GM23338 (cell line): ENCODE results near the gene BACH1. TPM values are rescaled to one million over a fixed set of nuclear protein-coding genes. Genes with fewer than 3 reads are reported as not detected.

ENCODE experiments used
- ATAC-seq: fragments of 200-7000 bp; cut with Tn5 transposase; 3 replicates; pipeline ENCODE4 v1.9.1; 2020
- DNase-seq: peaks from one replicate; pipeline ENCODE4 v3.0.0-alpha.2; 2015; ENCODE audit warnings: low spot score
- H2AFZ ChIP-seq: fragments of 200-600 bp; sonication (generic); 2 replicates; pipeline ENCODE4 v1.8.0; 2016; ENCODE audit warnings: antibody characterized with exemption, mild to moderate bottlenecking, moderate library complexity
- H3F3A ChIP-seq: fragments of 200-600 bp; sonication (generic); replicated peaks from 2 replicates; pipeline ENCODE4 v1.8.0; 2017; ENCODE audit warnings: antibody characterized with exemption, mixed run types, low read depth
- H3K27ac ChIP-seq: fragments of 200-600 bp; sonication (generic); 2 replicates; pipeline ENCODE4 v1.6.1; 2016; ENCODE audit warnings: low read depth
- H3K27me3 ChIP-seq: fragments of 200-600 bp; sonication (generic); 2 replicates; pipeline ENCODE4 v1.8.0; 2016; ENCODE audit warnings: mild to moderate bottlenecking, mixed run types, moderate library complexity; ENCODE audit not compliant: insufficient read depth
- H3K36me3 ChIP-seq: fragments of 200-600 bp; sonication (generic); 2 replicates; pipeline ENCODE4 v1.8.0; 2016; ENCODE audit warnings: mild to moderate bottlenecking; ENCODE audit not compliant: insufficient read depth
- H3K4me1 ChIP-seq: fragments of 200-600 bp; sonication (generic); 2 replicates; pipeline ENCODE4 v1.8.0; 2016; ENCODE audit warnings: mild to moderate bottlenecking, moderate library complexity; ENCODE audit not compliant: insufficient read depth
- H3K4me2 ChIP-seq: fragments of 200-600 bp; sonication (generic); 2 replicates; pipeline ENCODE4 v1.7.1; 2017; ENCODE audit warnings: mixed run types
- H3K4me3 ChIP-seq: fragments of 200-600 bp; sonication (generic); 2 replicates; pipeline ENCODE4 v1.6.1; 2016; ENCODE audit warnings: mixed run types
- H3K79me2 ChIP-seq: fragments of 200-600 bp; sonication (generic); replicated peaks from 2 replicates; pipeline ENCODE4 v1.8.0; 2017; ENCODE audit warnings: mild to moderate bottlenecking; ENCODE audit not compliant: insufficient read depth
- H3K9me2 ChIP-seq: fragments of 200-600 bp; sonication (generic); 2 replicates; pipeline ENCODE4 v1.8.0; 2017; ENCODE audit not compliant: insufficient read depth
- H4K20me1 ChIP-seq: fragments of 200-600 bp; sonication (generic); replicated peaks from 2 replicates; pipeline ENCODE4 v1.8.0; 2017; ENCODE audit warnings: mild to moderate bottlenecking; ENCODE audit not compliant: insufficient read depth
- H3K27ac Mint-ChIP-seq: 2 replicates; pipeline ENCODE4 v1.8.0; 2020; ENCODE audit warnings: inconsistent platforms, mild to moderate bottlenecking, moderate library complexity, mixed read lengths
- H3K27me3 Mint-ChIP-seq: 3 replicates; pipeline ENCODE4 v1.8.0; 2022; ENCODE audit warnings: low read depth, mild to moderate bottlenecking, moderate library complexity, mixed read lengths, inconsistent platforms; ENCODE audit not compliant: insufficient read depth, poor library complexity
- H3K36me3 Mint-ChIP-seq: 3 replicates; pipeline ENCODE4 v1.8.0; 2021; ENCODE audit warnings: low read depth, mild to moderate bottlenecking, inconsistent platforms, moderate library complexity, mixed read lengths
- H3K4me1 Mint-ChIP-seq: 3 replicates; pipeline ENCODE4 v1.8.0; 2020; ENCODE audit warnings: mild to moderate bottlenecking, inconsistent platforms, mixed read lengths
- H3K4me3 Mint-ChIP-seq: 3 replicates; pipeline ENCODE4 v1.8.0; 2021; ENCODE audit warnings: moderate library complexity, mild to moderate bottlenecking, inconsistent platforms, mixed read lengths
- H3K9me3 Mint-ChIP-seq: 3 replicates; pipeline ENCODE4 v1.8.0; 2020; ENCODE audit warnings: moderate library complexity, mild to moderate bottlenecking, inconsistent platforms, mixed read lengths
- CREB1 ChIP-seq: fragments of 250-450 bp; sonication (Bioruptor Pico); IDR thresholded peaks from 2 replicates; pipeline ENCODE4 v1.5.0; 2020; ENCODE audit warnings: low read depth, mild to moderate bottlenecking, moderate library complexity
- EZH2 ChIP-seq: fragments of 200-600 bp; sonication (generic); IDR thresholded peaks from one replicate; pipeline ENCODE4 v1.8.0; 2017; ENCODE audit warnings: antibody characterized with exemption, mild to moderate bottlenecking, low read depth; ENCODE audit not compliant: unreplicated experiment
- EZH2phosphoT487 ChIP-seq: fragments of 200-600 bp; sonication (generic); IDR thresholded peaks from one replicate; pipeline ENCODE4 v1.8.1; 2018; ENCODE audit warnings: antibody characterized with exemption; ENCODE audit not compliant: unreplicated experiment
- JUNB ChIP-seq: IDR thresholded peaks from one replicate; pipeline ENCODE4 v1.6.1; 2016; ENCODE audit warnings: antibody characterized with exemption; ENCODE audit not compliant: unreplicated experiment
- NANOG ChIP-seq: IDR thresholded peaks from 2 replicates; pipeline ENCODE4 v1.6.1; 2016; ENCODE audit warnings: antibody characterized with exemption, borderline replicate concordance
- POLR2AphosphoS5 ChIP-seq: IDR thresholded peaks from 2 replicates; pipeline ENCODE4 v1.6.1; 2016; ENCODE audit warnings: antibody characterized with exemption, low read depth
- STAT1 ChIP-seq: IDR thresholded peaks from one replicate; pipeline ENCODE4 v1.6.1; 2016; ENCODE audit warnings: antibody characterized with exemption; ENCODE audit not compliant: unreplicated experiment
- ZNF114 ChIP-seq: fragments of 250-450 bp; sonication (Bioruptor Pico); IDR thresholded peaks from 2 replicates; pipeline ENCODE4 v1.5.0; 2020; ENCODE audit warnings: mild to moderate bottlenecking, moderate library complexity
- ZNF331 ChIP-seq: fragments of 250-450 bp; sonication (Bioruptor Pico); IDR thresholded peaks from 2 replicates; pipeline ENCODE4 v1.5.0; 2020; ENCODE audit warnings: low read depth, mild to moderate bottlenecking, moderate library complexity
- polyA plus RNA-seq: library from polyadenylated mRNA; unstranded; fragments of >200 nt; fragmentation: Nextera tagmentation; extraction: Ambion mirVana; gene quantifications from 2 replicates; pipeline ENCODE4 v1.2.1, GENCODE V29; 2016
- total RNA-seq: library from RNA; depleted of rRNA; stranded (reverse); fragments of >200 nt; shearing (Covaris generic); gene quantifications from 2 replicates; pipeline ENCODE4 v1.2.3, GENCODE V29; 2014
- TF ChIP-seq, protein P1 (sequence below): IDR thresholded peaks from 2 replicates; pipeline ENCODE4 v1.6.1; 2016; ENCODE audit warnings: antibody characterized with exemption
- TF ChIP-seq, protein P2 (sequence below): IDR thresholded peaks from one replicate; pipeline ENCODE4 v1.6.1; 2018; ENCODE audit warnings: antibody characterized with exemption; ENCODE audit not compliant: unreplicated experiment
- TF ChIP-seq, protein P3 (sequence below), 2 experiments: fragments of 200-600 bp in 1 of 2; sonication (generic) in 1 of 2; conservative IDR thresholded peaks; 2 replicates each; pipeline versions ENCODE4 v1.5.1 to v1.6.1; 2016 to 2017; ENCODE audit warnings: antibody characterized with exemption in 2 of 2, low read depth in 2 of 2, mild to moderate bottlenecking in 2 of 2, moderate library complexity in 1 of 2
- TF ChIP-seq, protein P4 (sequence below): fragments of 250-450 bp; sonication (Bioruptor Pico); IDR thresholded peaks from 2 replicates; pipeline ENCODE4 v1.5.0; 2020; ENCODE audit warnings: mild to moderate bottlenecking, moderate library complexity

BACH1 gene
- total and polyA plus RNA-seq, 2 experiments from 2014 or later, result 18.9 to 41.2 TPM

DNA sequence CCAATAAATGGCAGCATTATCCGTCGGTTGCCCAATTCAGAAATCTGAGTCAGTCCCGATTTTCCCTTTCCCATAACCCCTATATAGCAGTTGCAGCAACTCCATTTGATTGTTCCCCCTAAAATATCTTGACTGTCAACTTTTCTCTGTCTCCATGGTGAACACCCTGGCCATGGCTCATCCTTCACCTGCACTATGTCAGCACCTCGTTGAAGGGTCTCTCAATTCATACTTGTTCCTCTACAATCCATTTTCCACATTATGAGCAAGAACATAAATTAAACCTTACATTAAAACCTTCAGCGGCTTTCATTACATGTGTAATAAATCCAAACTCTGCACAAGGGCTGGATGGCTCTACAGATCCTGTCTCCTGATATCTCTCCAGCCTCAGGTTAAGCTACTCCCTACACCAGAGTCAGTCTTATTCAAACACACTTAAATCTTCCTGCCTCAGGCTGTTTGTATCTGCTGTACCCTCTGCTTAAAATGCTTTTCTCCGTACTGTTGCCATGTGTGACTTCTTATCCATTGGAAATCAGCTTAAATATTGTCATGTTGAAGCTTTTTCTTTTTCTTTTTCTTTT, 87.3 kb downstream of the BACH1 start:
- no peaks in the 10 kb centered on the region for H3K27me3 Mint-ChIP-seq
- no peak overlapping the region for H3K4me2 ChIP-seq
- ATAC-seq, result no peak
- H3K36me3 ChIP-seq, result no peaks in the 10 kb centered on the region
- H3K27ac Mint-ChIP-seq, result no peak overlapping the region
- no peaks in the 10 kb centered on the region for H3F3A ChIP-seq
- TF ChIP-seq EZH2, result no peak
- TF ChIP-seq, protein P1, sequence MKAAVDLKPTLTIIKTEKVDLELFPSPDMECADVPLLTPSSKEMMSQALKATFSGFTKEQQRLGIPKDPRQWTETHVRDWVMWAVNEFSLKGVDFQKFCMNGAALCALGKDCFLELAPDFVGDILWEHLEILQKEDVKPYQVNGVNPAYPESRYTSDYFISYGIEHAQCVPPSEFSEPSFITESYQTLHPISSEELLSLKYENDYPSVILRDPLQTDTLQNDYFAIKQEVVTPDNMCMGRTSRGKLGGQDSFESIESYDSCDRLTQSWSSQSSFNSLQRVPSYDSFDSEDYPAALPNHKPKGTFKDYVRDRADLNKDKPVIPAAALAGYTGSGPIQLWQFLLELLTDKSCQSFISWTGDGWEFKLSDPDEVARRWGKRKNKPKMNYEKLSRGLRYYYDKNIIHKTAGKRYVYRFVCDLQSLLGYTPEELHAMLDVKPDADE, result no peak
- TF ChIP-seq POLR2AphosphoS5, result no peak
- no peak for TF ChIP-seq CREB1 (CRISPR knock-in tag)
- TF ChIP-seq JUNB, result no peak
- TF ChIP-seq ZNF331 (CRISPR knock-in tag), result no peak
- no peak for TF ChIP-seq EZH2phosphoT487
- no peak for TF ChIP-seq STAT1
- TF ChIP-seq, protein P2, sequence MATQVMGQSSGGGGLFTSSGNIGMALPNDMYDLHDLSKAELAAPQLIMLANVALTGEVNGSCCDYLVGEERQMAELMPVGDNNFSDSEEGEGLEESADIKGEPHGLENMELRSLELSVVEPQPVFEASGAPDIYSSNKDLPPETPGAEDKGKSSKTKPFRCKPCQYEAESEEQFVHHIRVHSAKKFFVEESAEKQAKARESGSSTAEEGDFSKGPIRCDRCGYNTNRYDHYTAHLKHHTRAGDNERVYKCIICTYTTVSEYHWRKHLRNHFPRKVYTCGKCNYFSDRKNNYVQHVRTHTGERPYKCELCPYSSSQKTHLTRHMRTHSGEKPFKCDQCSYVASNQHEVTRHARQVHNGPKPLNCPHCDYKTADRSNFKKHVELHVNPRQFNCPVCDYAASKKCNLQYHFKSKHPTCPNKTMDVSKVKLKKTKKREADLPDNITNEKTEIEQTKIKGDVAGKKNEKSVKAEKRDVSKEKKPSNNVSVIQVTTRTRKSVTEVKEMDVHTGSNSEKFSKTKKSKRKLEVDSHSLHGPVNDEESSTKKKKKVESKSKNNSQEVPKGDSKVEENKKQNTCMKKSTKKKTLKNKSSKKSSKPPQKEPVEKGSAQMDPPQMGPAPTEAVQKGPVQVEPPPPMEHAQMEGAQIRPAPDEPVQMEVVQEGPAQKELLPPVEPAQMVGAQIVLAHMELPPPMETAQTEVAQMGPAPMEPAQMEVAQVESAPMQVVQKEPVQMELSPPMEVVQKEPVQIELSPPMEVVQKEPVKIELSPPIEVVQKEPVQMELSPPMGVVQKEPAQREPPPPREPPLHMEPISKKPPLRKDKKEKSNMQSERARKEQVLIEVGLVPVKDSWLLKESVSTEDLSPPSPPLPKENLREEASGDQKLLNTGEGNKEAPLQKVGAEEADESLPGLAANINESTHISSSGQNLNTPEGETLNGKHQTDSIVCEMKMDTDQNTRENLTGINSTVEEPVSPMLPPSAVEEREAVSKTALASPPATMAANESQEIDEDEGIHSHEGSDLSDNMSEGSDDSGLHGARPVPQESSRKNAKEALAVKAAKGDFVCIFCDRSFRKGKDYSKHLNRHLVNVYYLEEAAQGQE, result no peak
- TF ChIP-seq, protein P3, sequence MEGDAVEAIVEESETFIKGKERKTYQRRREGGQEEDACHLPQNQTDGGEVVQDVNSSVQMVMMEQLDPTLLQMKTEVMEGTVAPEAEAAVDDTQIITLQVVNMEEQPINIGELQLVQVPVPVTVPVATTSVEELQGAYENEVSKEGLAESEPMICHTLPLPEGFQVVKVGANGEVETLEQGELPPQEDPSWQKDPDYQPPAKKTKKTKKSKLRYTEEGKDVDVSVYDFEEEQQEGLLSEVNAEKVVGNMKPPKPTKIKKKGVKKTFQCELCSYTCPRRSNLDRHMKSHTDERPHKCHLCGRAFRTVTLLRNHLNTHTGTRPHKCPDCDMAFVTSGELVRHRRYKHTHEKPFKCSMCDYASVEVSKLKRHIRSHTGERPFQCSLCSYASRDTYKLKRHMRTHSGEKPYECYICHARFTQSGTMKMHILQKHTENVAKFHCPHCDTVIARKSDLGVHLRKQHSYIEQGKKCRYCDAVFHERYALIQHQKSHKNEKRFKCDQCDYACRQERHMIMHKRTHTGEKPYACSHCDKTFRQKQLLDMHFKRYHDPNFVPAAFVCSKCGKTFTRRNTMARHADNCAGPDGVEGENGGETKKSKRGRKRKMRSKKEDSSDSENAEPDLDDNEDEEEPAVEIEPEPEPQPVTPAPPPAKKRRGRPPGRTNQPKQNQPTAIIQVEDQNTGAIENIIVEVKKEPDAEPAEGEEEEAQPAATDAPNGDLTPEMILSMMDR (conservative IDR thresholded peaks at IDR 0.05; ENCODE audit: low read depth in 2 of 2), result no peak
- TF ChIP-seq ZNF114 (CRISPR knock-in tag), result no peak
- TF ChIP-seq NANOG, result no peak
- TF ChIP-seq, protein P4, sequence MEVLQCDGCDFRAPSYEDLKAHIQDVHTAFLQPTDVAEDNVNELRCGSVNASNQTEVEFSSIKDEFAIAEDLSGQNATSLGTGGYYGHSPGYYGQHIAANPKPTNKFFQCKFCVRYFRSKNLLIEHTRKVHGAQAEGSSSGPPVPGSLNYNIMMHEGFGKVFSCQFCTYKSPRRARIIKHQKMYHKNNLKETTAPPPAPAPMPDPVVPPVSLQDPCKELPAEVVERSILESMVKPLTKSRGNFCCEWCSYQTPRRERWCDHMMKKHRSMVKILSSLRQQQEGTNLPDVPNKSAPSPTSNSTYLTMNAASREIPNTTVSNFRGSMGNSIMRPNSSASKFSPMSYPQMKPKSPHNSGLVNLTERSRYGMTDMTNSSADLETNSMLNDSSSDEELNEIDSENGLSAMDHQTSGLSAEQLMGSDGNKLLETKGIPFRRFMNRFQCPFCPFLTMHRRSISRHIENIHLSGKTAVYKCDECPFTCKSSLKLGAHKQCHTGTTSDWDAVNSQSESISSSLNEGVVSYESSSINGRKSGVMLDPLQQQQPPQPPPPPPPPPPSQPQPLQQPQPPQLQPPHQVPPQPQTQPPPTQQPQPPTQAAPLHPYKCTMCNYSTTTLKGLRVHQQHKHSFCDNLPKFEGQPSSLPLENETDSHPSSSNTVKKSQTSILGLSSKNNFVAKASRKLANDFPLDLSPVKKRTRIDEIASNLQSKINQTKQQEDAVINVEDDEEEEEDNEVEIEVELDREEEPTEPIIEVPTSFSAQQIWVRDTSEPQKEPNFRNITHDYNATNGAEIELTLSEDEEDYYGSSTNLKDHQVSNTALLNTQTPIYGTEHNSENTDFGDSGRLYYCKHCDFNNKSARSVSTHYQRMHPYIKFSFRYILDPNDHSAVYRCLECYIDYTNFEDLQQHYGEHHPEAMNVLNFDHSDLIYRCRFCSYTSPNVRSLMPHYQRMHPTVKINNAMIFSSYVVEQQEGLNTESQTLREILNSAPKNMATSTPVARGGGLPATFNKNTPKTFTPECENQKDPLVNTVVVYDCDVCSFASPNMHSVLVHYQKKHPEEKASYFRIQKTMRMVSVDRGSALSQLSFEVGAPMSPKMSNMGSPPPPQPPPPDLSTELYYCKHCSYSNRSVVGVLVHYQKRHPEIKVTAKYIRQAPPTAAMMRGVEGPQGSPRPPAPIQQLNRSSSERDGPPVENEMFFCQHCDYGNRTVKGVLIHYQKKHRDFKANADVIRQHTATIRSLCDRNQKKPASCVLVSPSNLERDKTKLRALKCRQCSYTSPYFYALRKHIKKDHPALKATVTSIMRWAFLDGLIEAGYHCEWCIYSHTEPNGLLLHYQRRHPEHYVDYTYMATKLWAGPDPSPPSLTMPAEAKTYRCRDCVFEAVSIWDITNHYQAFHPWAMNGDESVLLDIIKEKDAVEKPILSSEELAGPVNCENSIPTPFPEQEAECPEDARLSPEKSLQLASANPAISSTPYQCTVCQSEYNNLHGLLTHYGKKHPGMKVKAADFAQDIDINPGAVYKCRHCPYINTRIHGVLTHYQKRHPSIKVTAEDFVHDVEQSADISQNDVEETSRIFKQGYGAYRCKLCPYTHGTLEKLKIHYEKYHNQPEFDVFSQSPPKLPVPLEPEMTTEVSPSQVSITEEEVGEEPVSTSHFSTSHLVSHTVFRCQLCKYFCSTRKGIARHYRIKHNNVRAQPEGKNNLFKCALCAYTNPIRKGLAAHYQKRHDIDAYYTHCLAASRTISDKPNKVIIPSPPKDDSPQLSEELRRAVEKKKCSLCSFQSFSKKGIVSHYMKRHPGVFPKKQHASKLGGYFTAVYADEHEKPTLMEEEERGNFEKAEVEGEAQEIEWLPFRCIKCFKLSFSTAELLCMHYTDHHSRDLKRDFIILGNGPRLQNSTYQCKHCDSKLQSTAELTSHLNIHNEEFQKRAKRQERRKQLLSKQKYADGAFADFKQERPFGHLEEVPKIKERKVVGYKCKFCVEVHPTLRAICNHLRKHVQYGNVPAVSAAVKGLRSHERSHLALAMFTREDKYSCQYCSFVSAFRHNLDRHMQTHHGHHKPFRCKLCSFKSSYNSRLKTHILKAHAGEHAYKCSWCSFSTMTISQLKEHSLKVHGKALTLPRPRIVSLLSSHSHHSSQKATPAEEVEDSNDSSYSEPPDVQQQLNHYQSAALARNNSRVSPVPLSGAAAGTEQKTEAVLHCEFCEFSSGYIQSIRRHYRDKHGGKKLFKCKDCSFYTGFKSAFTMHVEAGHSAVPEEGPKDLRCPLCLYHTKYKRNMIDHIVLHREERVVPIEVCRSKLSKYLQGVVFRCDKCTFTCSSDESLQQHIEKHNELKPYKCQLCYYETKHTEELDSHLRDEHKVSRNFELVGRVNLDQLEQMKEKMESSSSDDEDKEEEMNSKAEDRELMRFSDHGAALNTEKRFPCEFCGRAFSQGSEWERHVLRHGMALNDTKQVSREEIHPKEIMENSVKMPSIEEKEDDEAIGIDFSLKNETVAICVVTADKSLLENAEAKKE, result no peak
- no peaks in the 10 kb centered on the region for H3K36me3 Mint-ChIP-seq
- H3K9me3 Mint-ChIP-seq, result no peaks in the 10 kb centered on the region
- H3K79me2 ChIP-seq, result no peaks in the 10 kb centered on the region
- H3K4me3 ChIP-seq, result no peak overlapping the region
- H3K9me2 ChIP-seq, result no peaks in the 10 kb centered on the region
- H3K27me3 ChIP-seq, result no peaks in the 10 kb centered on the region
- H3K4me3 Mint-ChIP-seq, result no peak overlapping the region
- no peaks in the 10 kb centered on the region for H3K4me1 ChIP-seq
- no peak overlapping the region for H3K27ac ChIP-seq
- no peak for DNase-seq
- H3K4me1 Mint-ChIP-seq, result no peaks in the 10 kb centered on the region
- no peaks in the 10 kb centered on the region for H4K20me1 ChIP-seq
- no peak overlapping the region for H2AFZ ChIP-seq
